Hematopoietic multipotent progenitor cell treated with erythropoietin and hydrocortisone succinate and interleukin-3 and kit ligand, for 17 days (in vitro differentiated cells): ENCODE data around the gene RBM20.
"Not testable (repeated sequence)": the region's sequence is repeated elsewhere in the genome, so short reads cannot be mapped to it uniquely, and the experiment has no call there.

ENCODE experiments used
- DNase-seq: peaks from one replicate; pipeline ENCODE4 v3.0.0-alpha.2; 2015; ENCODE audit warnings: low spot score

RBM20 gene

DNA sequence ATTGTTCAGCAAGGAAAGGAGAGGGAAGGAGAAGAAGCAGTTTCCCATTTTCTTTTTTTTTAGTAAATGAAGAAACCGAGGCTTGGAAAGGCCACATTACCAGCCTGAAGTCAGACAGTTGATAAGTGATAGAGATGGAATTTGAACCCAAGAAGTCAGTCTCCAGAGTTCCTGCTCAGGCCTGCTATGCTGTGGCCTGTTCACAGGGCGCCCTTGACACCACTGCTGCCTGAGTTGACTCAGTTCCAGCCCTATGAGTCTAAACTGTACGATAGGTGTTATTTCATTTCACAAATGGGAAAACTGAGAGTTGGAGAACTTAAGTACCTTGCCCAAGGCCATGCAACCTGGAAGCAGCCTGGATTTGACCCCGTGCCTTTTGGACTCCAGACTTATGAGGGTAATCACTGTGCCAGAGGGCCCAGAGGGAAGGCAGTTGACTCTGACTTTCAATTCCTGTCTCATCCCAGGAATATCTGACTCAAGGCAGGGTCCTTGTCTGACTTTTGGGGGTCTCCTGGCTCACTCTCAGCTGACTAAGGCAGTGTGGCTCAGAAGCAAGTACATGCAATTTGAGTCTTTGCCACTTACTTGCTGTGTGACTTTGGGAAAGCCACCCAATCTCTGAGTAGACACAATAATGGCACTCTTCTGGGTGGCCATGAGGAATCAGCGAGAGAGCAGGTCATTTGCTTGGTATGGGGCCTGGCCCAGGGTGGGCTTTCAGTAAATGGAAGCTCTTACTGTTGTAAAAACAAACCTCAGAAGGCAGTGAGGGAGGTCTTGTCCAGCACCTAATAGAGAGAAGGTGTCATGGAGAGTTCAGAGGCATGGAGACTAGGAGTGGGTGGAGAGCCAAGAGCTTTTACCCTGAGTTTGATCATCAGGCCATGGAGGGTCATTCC, 17.9 kb upstream of the RBM20 start:
- DNase-seq: no peak

DNA sequence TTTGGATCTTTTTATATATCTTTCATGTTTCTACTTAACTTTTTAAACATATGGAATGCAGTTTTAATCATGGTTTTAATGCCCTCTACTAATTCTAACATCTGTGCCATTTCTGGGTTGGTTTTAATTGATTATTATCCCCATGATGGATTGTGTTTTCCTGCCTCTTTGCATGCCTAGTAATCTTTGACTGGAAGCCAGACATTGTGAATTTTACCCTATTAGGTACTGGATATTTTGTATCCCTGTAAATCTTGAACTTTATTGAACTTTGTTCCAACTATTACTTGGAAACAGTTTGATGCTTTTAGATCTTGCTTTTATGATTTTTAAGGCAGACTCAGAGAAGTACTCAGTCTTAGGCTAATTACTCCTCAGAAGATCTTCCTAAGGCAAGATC, 16.0 kb upstream of the RBM20 start:
- DNase-seq: no peak

DNA sequence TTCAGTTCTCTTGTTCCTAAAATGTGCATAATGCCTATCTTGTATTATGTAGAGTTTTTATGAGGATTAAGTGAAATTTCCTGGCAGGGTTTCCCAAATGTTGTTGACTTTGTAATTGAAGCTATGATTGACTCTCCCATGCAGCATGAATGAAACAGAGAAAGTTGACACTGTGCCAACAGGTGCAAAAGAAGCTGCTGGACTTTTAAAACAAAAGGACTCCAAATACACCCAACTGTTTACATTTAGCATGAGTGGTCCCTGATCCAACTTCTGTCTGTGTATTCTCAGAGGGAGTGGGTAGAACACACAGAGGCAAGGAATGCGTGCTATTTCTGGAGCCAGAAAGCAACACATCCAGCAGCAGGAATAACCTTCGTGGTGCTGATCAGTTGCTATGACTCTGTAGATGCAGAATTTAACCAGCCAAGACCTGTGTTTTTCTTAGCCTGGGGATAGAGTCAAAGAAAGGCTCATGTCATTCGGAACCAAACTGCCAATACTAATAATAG, 14.4 kb upstream of the RBM20 start:
- no peak for DNase-seq

DNA sequence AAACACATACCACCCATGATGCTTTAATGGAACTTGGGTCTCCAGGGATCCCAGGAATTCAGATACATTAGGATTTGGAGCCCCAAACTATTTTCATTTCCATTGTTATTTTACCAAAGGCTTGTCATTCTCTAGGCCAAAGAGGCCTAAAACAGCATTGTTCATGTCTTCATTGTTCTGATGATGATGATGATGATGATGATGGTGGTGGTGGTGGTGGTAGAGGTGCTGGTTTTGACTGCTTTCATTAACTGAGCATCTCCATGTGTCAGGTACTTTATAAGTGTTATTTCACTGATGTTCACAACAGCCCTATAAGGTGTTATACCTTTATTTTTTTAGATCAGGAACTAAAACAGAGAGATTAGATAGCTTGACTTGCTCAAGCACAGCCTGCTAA, 12.2 kb upstream of the RBM20 start:
- DNase-seq: no peak

DNA sequence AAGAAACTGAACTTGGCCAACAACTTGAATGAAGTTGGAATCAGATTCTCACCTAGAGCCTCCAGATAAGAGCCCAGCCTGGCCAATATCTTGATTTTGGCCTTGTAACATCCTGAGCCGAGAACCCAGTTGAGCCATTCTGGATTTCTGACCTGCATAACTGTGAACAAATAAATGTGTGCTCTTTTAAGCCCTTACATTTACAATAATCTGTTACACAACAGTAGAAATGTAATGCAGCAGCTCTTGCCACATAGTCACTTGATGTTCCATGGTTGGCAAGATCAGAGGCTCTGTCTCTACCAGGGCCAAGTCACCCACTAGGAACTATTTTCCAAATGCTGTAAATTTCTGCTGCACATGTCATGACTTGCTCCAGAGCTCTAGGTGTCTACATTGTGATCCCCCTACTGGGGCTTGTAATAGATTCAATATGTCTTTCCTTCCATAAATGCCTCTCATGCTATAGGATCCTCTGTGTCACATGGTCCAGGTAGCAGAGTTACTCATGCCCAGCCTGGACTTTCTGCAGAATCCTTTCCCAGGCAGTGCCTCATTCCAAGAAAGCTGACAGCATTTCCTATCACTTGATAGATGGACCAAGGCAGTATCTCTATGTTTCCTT, 11.4 kb upstream of the RBM20 start:
- no peak for DNase-seq

- DNase-seq: no peak
These were observed 9.5 kb upstream of the RBM20 start for GRCh38 chr10:110634527-110635209.

DNA sequence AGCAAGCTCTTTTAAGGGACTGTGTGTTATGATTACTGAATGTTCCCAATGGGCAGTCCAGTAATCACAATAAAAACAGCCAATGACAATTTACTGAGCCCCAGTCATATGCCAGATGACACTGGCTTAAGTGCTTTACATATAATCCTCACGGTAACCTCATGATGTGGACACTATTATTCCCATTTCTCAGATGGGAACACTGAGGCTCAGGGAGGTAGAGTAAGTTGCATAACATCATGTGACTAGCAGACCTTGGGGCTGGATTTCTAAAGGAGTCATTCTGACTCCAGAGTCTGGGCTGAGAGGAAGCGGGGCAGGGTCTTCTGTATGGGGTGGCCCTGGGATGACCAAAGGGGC, 7.6 kb upstream of the RBM20 start:
- DNase-seq: no peak

GRCh38 chr10:110636932-110637557, 7.1 kb upstream of the RBM20 start:
- DNase-seq: no peak

GRCh38 chr10:110637558-110638053, 6.5 kb upstream of the RBM20 start:
- no peak for DNase-seq

GRCh38 chr10:110638319-110638718, 5.8 kb upstream of the RBM20 start:
- no peak for DNase-seq

DNA sequence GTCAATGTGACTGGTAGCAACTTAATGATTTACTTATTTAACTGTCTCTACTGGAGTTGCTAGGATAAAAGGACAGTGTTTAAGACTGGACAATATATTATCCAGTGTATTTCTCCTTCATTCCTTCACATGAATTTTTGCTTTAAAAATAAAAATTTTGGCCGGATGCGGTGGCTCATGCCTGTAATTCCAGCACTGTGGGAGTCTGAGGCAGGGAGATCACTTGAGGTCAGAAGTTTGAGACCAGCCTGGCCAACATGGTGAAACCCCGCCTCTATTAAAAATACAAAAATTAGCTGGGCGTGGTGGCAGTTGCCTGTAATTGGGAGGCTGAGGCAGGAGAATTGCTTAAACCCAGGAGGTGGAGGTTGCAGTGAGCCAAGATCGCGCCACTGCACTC, 5.1 kb upstream of the RBM20 start:
- DNase-seq: not testable (repeated sequence)

GRCh38 chr10:110639858-110640257, 4.3 kb upstream of the RBM20 start:
- DNase-seq: not testable (repeated sequence)

DNA sequence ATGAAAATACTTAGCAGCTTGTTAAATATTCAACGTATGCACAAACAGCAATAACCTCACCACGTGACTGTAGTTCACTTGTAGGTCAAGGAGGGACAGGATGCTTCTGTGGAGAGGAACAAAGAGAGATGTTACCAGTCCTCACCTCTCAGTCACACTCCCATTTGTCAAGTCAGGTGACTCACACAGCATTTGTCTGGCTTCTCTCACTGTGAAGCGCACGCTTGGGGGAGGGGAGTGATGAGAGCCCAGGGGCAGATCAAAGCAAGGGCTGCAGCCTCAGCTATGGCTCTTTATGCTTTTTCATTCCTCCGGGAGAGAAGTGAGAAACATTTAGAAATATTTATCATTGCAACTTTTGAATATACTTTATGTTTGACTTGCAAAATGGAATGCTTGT, 2.9 kb upstream of the RBM20 start:
- DNase-seq: no peak

GRCh38 chr10:110642204-110643034, 1.7 kb upstream of the RBM20 start:
- no peak for DNase-seq

- DNase-seq: no peak
These were observed 992 bp upstream of the RBM20 start for GRCh38 chr10:110643035-110643652.

- no peak for DNase-seq
These were observed 694 bp downstream of the RBM20 start for GRCh38 chr10:110644598-110645462.

DNA sequence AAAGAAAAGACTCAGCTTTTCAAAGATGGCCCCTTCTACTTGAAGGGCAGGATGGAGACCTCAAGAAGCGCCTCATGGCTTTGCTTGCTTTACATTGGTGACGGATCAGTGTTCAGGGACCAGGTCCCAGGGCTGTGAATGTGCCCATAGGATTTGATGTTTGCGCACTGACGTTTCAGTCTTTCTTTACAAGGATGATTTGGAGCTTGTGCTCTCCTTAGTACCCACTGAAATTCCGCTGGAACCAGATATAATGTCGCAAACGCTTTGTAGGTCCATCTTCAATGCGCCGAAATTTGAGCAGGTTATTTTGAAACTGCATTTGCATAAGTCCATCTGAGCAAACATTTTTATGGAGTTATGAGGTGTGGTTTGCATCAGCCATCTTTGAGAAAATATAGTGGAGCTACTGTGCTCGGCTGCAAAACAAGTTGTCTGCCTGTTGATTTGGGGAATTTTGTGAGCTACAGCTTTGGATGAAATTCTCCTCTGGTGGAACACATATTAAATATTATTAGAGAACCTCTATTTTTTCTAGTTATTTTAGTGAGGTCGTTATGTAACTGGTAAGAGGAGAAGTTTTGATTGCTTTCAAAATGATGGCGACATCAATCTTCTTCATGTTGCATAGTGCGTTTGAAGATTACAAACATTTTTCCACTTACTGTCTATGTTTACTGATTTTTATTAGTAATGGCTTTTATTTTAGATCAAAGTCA, 2.4 kb downstream of the RBM20 start:
- DNase-seq: no peak

GRCh38 chr10:110647136-110647430, 2.9 kb downstream of the RBM20 start:
- no peak for DNase-seq

DNA sequence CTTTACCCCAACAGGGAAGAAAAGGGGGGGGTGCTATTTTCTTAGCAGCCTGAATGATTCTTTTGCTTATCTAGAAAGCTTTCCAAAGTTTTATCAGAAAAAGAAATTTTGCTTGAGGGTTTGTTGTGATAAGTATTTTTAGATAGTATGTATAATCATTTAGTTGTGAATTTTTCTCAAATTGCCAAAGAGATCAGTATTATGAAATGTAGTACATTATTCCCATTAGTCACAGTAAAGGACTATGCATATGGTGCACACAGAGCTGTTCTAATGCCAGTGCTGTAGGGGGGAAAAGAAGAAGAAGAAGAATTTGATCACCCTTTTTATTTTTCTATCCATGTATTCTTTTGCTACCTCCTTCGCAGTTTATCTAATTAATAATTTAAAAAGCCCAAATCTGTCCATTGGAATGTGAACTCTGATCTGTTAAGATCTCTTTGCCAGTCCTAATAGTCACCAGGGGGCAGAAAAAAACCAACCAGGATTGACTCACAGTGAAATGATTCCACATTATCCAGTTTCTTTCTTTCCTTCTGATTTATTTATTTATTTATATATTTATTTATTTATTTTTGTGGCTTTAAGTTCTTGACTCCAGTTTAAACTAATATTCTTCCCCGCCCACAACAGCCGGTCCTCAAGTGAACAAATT, 4.7 kb downstream of the RBM20 start:
- DNase-seq: no peak
